H7 (cell line): ENCODE measurements around the gene RAB11FIP3. TPM values are rescaled to one million over a fixed set of nuclear protein-coding genes. Genes with fewer than 3 reads are reported as not detected.
A peak's percentile ranks its signal among the peaks of the same experiment; 100 is the strongest.

Experiments used
- DNase-seq: peaks from one replicate; pipeline ENCODE4 v3.0.0; 2012
- H3K27me3 ChIP-seq: 2 replicates; pipeline ENCODE4 v1.6.0; 2011; ENCODE audit warnings: mild to moderate bottlenecking, low read length; ENCODE audit not compliant: control insufficient read depth, insufficient read depth
- H3K36me3 ChIP-seq: replicated peaks from 2 replicates; pipeline ENCODE4 v1.5.1; 2011; ENCODE audit warnings: low read length; ENCODE audit not compliant: control insufficient read depth, insufficient read depth
- H3K4me3 ChIP-seq: 2 replicates; pipeline ENCODE4 v1.5.1; 2011; ENCODE audit warnings: low read depth, mild to moderate bottlenecking, control low read depth, low read length, moderate library complexity; ENCODE audit not compliant: insufficient read depth
- total RNA-seq: library from RNA; depleted of rRNA; stranded (reverse); fragments of >200 nt; shearing (Covaris generic); gene quantifications from 2 replicates; pipeline ENCODE4 v1.2.3, GENCODE V29; 2014

RAB11FIP3 gene
- total RNA-seq, 1 experiment from 2014 or later = 27.9 TPM

DNA sequence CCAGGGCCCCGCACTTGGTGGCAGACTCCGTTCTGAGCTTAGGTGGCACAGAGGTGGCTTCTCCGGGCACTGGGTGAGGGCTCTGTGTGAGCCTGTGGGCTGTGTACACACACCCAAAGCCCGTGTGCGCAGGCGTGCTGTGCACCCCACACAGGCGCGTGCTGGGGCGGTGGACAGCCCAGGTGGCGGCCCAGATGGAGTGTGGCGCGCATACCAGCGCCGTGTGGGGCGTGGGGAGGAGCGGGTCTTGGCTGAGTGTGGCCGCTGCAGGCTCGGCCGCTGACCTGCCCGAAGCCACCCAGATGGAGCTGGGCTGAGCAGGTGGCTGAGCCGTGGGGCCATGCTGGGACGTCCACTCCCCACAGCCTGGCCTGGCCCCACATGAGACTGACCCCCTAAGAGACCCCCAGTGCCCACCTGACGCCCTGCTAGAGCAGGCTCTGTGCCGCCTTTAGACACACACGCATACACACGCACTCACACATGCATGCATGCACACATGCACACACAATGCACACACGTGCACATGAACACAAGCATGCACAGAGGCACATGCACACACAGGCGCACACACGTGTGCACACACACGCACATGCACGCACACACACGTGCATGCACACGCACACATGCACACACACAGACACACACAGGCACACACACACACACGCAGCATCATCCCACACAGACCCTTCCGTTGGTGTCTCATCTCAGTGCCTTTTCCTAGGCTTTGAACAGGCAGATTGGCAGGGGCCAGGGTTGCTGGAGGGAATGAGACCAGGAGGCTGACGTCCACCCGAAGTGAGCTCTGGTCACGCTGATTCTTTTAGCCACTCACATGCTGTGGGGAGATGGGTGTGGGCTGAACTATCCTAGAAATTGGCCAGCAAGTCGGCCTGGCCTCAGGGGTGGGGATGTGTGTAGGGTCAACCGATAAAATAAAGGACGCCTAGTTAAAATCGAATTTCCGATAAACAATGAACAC, 136.8 kb downstream of the RAB11FIP3 start:
- no peak overlapping the region for H3K4me3 ChIP-seq
- peak; percentile 76 for DNase-seq
- H3K27me3 ChIP-seq = peaks cover 26% of the 10 kb centered on the region
- no peaks in the 10 kb centered on the region for H3K36me3 ChIP-seq

DNA sequence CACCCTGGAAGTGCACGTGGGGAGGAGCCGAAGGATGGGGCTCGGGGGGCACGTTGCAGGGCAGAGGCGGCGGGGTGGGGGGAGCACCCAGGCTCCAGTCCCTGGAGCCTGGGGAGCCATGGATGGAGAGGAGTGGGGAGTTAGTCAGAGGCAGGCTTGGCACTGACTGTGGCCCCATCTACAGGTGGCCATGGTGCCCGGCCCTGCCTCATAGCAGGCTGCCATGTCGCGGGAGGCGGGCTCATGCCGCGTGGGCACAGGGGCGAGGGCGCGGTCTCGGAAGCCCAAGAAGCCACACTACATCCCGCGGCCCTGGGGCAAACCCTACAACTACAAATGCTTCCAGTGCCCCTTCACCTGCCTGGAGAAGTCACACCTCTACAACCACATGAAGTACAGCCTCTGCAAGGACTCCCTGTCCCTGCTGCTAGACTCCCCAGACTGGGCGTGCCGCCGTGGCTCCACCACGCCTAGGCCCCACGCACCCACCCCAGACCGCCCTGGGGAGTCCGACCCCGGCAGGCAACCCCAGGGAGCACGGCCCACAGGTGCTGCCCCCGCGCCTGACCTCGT, 137.7 kb downstream of the RAB11FIP3 start:
- peaks cover 26% of the 10 kb centered on the region for H3K27me3 ChIP-seq
- no peaks in the 10 kb centered on the region for H3K36me3 ChIP-seq
- DNase-seq = peak; percentile 76
- no peak overlapping the region for H3K4me3 ChIP-seq

DNA sequence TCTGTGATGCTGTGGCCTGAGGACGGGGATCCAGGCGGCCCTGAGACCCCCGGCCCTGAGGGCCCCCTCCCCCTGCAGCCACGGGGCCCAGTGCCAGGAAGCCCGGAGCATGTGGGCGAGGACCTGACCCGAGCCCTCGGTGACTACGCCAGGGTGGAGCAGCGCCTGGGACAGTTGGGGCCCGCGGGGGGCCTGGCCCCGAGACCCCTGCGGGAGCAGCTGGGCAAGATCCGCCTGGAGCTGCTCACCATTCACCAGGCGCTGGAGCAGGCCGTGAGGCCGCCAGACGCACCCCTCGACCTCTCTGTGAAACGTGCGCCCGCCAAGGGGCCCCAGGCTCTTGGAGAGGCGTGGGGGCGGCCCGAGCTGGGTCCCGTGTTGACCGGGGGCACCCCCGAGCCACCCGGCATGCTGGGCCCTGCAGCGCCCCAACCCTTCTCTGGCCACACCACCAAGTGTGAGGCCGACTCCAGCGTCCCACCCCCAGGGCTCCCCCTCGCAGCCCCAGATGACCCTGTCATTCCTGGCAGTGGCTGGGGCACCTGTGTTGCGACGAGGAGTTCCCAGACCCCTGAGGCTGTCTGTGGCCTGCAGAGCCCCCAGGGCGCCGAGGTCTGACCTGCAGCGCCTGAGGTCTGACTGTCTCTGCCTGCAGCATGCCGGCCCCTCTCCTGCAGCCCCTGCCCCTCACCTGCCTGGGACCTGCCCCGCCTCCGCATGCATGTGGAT, 139.4 kb downstream of the RAB11FIP3 start:
- DNase-seq = peak; percentile 79
- Histone ChIP-seq H3K4me3 (no peak overlapping the region), H3K27me3 (peaks cover 14% of the 10 kb centered on the region), H3K36me3 (no peaks in the 10 kb centered on the region)

DNA sequence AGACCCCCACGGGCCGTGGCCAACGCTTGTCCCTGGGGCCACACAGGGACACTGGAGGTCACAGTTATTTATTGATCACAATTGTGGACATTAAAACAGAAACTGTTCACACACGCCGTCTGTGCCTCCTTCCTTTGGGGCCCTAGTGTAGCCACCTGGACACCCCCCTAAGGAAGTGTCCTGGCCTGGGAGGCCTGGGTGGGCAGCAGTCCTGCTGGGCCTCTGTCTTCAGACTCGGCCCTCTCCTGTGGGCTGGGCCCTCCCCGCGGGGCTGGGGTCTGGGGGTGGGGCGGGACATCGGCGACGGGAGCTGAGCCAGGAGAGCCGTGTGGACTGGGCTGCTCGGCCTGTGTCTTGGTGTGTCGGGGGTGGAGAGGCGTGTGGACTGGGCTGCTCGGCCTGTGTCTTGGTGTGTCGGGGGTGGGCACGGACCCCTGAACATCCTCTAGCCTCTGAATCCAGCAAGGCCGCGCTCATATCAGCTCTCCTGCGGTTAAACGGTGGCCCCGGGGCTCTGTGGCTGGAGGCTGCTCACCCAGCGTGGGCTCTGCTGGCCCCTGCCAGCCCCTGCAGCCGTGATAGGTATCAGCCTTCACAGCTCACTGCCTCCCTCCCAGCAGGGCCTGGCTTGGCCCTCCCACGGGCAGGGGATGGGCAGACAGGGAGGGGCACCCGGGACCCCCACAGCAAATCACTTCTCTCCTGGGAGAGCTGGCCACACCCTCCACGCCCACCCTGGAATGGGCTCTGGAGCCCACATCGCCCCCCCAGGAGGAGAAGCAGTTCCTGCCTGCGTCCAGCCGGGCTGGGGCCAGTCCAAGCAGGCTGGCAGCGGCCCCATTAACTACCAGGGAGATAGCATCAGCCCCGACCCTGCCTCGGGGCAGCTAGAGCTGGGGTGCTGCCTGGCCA, 140.2 kb downstream of the RAB11FIP3 start:
- Histone ChIP-seq H3K4me3 (no peak overlapping the region), H3K27me3 (peaks cover 10% of the 10 kb centered on the region), H3K36me3 (no peaks in the 10 kb centered on the region)
- DNase-seq = peak; percentile 82

DNA sequence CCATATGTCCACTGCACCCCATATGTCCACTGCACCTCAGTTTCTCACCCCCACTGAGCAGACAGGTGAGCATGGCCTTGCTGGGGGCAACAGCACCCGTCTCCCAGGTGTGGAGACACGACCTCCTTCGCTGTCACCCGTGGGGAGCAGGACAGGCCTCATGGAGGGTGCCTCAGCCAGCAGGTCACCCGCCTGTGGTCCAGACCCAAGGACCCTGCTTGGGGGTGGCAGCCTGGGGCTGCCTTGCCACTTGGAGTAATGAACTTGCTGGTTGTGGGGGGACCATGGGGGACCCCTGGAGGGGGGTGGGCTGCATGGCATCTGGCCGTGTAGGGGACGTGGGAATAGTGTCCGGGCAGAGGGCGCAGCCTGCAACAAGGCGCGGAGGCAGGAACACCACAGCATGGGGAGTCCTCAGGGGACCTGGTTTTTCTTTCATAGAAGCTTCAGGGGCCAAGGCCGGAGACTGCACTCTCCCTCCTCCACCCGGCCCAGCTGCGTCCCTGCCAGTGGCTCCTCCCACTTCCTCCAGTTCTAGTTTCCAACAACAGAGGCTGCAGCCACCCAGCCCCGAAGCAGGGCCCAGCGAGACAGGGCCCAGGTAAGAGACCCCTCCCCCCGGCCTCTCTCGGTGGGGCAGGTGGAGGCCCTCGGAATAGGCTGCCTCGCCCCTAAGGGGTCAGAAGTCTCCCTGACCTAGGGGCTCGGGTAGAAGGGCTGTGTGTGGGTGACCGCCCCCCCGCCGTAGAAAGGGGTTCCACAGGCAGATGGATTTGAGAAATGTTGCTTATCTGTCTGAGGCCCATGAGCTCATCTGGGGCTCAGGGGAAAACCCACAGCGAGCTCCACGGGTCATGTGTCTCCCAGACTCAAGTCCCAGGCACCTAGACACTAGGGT, 141.3 kb downstream of the RAB11FIP3 start, which contains the start of gene NHLRC4:
Gene NHLRC4 (plus strand): TSS at position 531 of the 898 bp plus-strand sequence. CDS start 1,043 bp downstream, outside the sequence.
- Histone ChIP-seq H3K36me3 (no peaks in the 10 kb centered on the region), H3K27me3 (no peaks in the 10 kb centered on the region; the same call in 1 of the 2 replicates), H3K4me3 (no peak within 1 kb of the TSS)
- peak; percentile 96 for DNase-seq

DNA sequence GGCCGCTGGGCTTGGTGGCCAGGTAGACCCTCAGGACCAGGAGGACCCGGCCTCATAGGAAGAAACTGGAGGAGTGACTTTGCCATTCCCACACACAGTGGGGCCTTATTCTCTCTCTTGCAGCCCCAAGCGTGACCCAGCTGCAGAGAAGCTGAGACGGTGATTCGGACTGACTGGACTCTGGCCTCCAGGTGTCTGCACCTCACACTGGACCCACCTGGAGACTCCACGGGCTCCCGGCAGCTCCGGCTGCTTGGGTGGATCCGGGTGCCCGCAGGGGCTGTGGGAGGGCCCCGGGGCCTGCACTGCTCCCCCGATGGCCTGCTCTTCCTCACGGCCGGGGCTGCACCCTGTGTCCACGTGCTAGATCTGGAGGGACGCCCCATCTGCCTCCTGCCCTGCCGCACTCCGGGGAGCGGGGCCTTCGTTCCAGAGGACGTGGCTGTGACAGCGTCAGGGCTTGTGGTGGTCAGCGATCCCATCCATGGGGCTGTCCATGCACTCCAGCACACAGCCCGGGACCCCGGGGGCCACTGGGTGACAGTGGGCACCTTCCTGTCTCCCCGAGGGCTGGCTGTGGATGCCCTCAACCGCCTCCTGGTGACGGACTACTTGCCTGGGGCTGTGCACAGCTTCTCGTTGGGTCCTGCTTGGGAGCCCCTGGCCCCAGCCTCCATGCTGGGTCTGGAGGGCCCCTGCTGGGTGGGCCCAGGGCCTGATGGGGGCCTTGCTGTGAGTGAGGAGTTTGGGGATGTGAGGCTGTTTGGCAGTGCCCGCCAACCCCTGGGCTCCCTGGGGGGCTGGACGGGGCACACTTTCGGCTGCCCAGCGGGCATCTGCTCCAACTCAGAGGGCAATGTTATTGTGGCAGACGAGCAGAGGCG, 142.2 kb downstream of the RAB11FIP3 start:
- no peaks in the 10 kb centered on the region for H3K27me3 ChIP-seq
- peak; percentile 74 for DNase-seq
- no peak overlapping the region for H3K4me3 ChIP-seq
- H3K36me3 ChIP-seq = no peaks in the 10 kb centered on the region

DNA sequence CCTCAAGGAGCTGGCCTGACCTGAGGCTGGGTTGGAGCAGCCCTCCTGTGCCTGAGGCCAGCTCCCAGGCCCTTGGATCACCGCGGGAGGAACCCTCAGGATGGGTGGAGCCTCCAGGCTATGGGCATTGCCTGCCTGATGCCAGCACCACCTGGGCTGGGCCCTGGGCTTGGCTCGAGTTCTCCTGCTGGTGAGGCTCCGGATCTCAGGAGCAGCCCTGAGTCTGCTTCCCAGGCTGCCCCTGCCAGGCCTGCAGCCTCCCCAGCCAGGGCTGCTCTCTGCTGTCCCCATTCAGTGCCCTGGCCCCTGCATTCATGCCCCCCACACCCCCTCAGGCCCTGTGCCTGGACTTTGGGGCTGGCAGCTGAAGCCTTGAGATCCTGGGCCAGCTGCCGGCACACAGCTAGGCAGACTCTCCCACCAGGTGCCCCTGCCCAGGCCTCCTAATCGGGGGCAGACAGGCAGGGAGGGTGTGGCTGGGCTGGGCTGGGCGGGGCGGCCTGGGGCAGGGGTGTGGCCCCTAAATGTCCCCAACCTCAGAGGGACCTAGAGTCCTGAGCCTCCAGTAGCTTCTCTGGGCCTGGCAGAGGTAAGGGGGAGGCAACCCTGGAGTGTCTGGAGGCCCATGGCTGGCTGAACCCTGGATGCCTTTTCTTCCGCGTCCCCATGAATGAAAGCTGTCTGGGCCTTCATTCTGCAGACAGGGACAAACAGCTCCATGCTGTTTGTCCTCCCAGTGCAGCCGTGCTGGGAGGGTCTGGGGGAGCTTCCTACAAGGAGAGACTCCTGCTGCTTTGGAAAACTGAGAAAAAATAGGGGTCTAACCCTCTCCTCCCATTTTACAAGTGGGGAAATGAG, 143.2 kb downstream of the RAB11FIP3 start:
- Histone ChIP-seq H3K27me3 (no peaks in the 10 kb centered on the region), H3K36me3 (no peaks in the 10 kb centered on the region), H3K4me3 (peak overlapping the region; percentile 70; the same call in 1 of the 2 replicates)
- DNase-seq = peak; percentile 72

DNA sequence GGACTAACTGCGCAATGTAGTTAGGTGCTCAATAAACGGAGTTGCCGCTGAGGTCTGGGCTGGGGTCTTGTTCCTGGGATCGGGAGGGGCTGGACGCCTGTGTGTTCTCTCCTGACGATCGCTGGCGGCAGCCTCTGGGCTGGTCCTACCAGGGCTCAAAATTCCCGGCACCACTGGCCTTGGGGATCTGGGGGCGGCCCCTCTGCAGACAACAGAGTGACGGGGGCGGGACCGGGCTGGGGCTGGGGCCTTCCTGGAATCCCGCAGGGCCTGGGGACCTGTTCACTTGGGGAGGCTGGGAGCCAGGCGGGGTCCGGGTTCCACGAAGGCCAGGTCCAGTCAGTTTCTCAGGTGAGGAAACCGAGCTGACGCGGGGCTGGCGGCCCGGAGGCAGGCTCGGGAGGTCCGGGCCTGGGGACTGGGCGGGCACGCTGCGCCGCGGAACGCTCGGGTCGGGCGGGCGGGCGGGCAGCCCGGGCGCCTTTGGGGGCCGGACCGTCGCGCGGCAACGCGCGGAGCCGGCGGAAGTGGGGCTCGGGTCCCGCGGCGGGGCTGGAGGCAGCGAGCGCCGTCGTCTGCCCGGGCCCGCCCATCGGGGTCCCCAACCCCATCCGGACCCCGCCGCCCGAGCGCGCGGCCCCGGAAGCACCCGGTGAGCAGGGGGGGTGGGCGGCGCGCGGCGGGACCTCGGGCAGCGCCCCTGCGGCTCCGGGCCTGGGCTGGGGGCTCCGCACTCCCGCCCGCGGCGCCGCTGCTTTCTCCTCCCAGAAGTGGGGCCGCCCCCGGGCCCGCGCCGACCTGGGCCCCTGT, 144.2 kb downstream of the RAB11FIP3 start, which contains the start of gene PIGQ:
Gene PIGQ (plus strand): TSS at position 524 of the 810 bp plus-strand sequence. CDS start 4,107 bp downstream, outside the sequence.
- Histone ChIP-seq H3K36me3 (no peaks in the 10 kb centered on the region), H3K4me3 (peak within 1 kb of the TSS; percentile 70), H3K27me3 (no peaks in the 10 kb centered on the region)
- peak; percentile 99 for DNase-seq
